PC-9 (cell line): ENCODE measurements around the gene PDE4C.

ENCODE experiments used
- CTCF ChIP-seq: fragments of 200-600 bp; sonication (generic); conservative IDR thresholded peaks from 2 replicates; pipeline ENCODE4 v1.6.1; 2017; ENCODE audit warnings: mixed run types, antibody characterized with exemption, mild to moderate bottlenecking, moderate library complexity
- EZH2 ChIP-seq: fragments of 200-600 bp; sonication (generic); IDR thresholded peaks from 2 replicates; pipeline ENCODE4 v1.8.0; 2017; ENCODE audit warnings: antibody characterized with exemption, low read depth

- TF ChIP-seq CTCF (no peak), EZH2 (no peak)
These were observed 11.3 kb downstream of the PDE4C start for GRCh38 chr19:18214779-18215433.
